ENCODE data around the gene TADA3.

The TADA3 gene

GRCh38 chr3:9786825-9787669, 5.2 kb downstream of the TADA3 start:
- no peaks in the 10 kb centered on the region for H3K27me3 ChIP-seq (ENCODE audit: insufficient read depth, low read length, poor library complexity)
- DNase-seq (no peak), ATAC-seq (ENCODE audit: insufficient read depth, low read depth) (no peak)
- peaks cover 5% of the 10 kb centered on the region for H3K79me2 ChIP-seq (ENCODE audit: insufficient read depth, low read length)
- no peaks in the 10 kb centered on the region for H3K9me3 ChIP-seq (ENCODE audit: insufficient read depth, low read length, severe bottlenecking)
- H3K9ac ChIP-seq (ENCODE audit: low read depth, low read length) = no peak overlapping the region
- no peaks in the 10 kb centered on the region for H4K20me1 ChIP-seq (ENCODE audit: insufficient read depth, low read length)
- H3K36me3 ChIP-seq (ENCODE audit: insufficient read depth, low read length) = peaks cover 62% of the 10 kb centered on the region
- no peak for TF ChIP-seq EZH2 (IDR thresholded peaks at IDR 0.05; ENCODE audit: borderline replicate concordance, low read depth, low read length, severe bottlenecking)
- TF ChIP-seq CTCF (IDR thresholded peaks at IDR 0.05; ENCODE audit: borderline replicate concordance, extremely low read depth, low read length, poor library complexity, severe bottlenecking) = peak; percentile 61
- no peak overlapping the region for H2AFZ ChIP-seq (ENCODE audit: low read depth, low read length)
- no peak overlapping the region for H3K4me3 ChIP-seq (ENCODE audit: low read depth in 1 of 2, low read length in 2 of 2)
- H3K27ac ChIP-seq (ENCODE audit: low read length) = no peak overlapping the region
- peaks cover 16% of the 10 kb centered on the region for H3K4me1 ChIP-seq (ENCODE audit: insufficient read depth, low read length)
- H3K4me2 ChIP-seq (ENCODE audit: insufficient read depth, low read length) = no peak overlapping the region

GRCh38 chr3:9786209-9786739, 6.0 kb downstream of the TADA3 start:
- no peaks in the 10 kb centered on the region for H3K79me2 ChIP-seq (ENCODE audit: insufficient read depth, low read length)
- H4K20me1 ChIP-seq (ENCODE audit: insufficient read depth, low read length) = no peaks in the 10 kb centered on the region; the same call in 1 of the 2 replicates
- DNase-seq = no peak
- no peaks in the 10 kb centered on the region for H3K9me3 ChIP-seq (ENCODE audit: insufficient read depth, low read length, severe bottlenecking)
- H3K27me3 ChIP-seq (ENCODE audit: insufficient read depth, low read length, poor library complexity) = no peaks in the 10 kb centered on the region
- H3K4me2 ChIP-seq (ENCODE audit: insufficient read depth, low read length) = no peak overlapping the region
- no peak overlapping the region for H3K27ac ChIP-seq (ENCODE audit: low read length)
- peaks cover 11% of the 10 kb centered on the region for H3K4me1 ChIP-seq (ENCODE audit: insufficient read depth, low read length)
- TF ChIP-seq CTCF (IDR thresholded peaks at IDR 0.05; ENCODE audit: borderline replicate concordance, extremely low read depth, low read length, poor library complexity, severe bottlenecking) = no peak
- no peak for TF ChIP-seq EZH2 (IDR thresholded peaks at IDR 0.05; ENCODE audit: borderline replicate concordance, low read depth, low read length, severe bottlenecking)
- no peak overlapping the region for H2AFZ ChIP-seq (ENCODE audit: low read depth, low read length)
- no peak for ATAC-seq (ENCODE audit: insufficient read depth, low read depth)
- H3K36me3 ChIP-seq (ENCODE audit: insufficient read depth, low read length) = peaks cover 69% of the 10 kb centered on the region
- no peak overlapping the region for H3K4me3 ChIP-seq (ENCODE audit: low read depth in 1 of 2, low read length in 2 of 2)
- no peak overlapping the region for H3K9ac ChIP-seq (ENCODE audit: low read depth, low read length)

- Histone ChIP-seq H3K27ac (ENCODE audit: low read length) (no peak overlapping the region), H3K4me1 (ENCODE audit: insufficient read depth, low read length) (peaks cover 10% of the 10 kb centered on the region), H3K27me3 (ENCODE audit: insufficient read depth, low read length, poor library complexity) (no peaks in the 10 kb centered on the region), H3K4me2 (ENCODE audit: insufficient read depth, low read length) (no peak overlapping the region), H3K36me3 (ENCODE audit: insufficient read depth, low read length) (peaks cover 63% of the 10 kb centered on the region), H3K9ac (ENCODE audit: low read depth, low read length) (no peak overlapping the region), H3K4me3 (ENCODE audit: low read depth in 1 of 2, low read length in 2 of 2) (no peak overlapping the region), H2AFZ (ENCODE audit: low read depth, low read length) (no peak overlapping the region), H3K9me3 (ENCODE audit: insufficient read depth, low read length, severe bottlenecking) (no peaks in the 10 kb centered on the region), H3K79me2 (ENCODE audit: insufficient read depth, low read length) (no peaks in the 10 kb centered on the region), H4K20me1 (ENCODE audit: insufficient read depth, low read length) (peaks cover 1% of the 10 kb centered on the region; the same call in 1 of the 2 replicates)
- ATAC-seq (ENCODE audit: insufficient read depth, low read depth) (no peak), DNase-seq (no peak)
- no peak for TF ChIP-seq EZH2 (IDR thresholded peaks at IDR 0.05; ENCODE audit: borderline replicate concordance, low read depth, low read length, severe bottlenecking)
- no peak for TF ChIP-seq CTCF (IDR thresholded peaks at IDR 0.05; ENCODE audit: borderline replicate concordance, extremely low read depth, low read length, poor library complexity, severe bottlenecking)
Measured at GRCh38 chr3:9785602-9786001, 6.7 kb downstream of the TADA3 start.
